Neural progenitor cell (in vitro differentiated cells): Measurements from ENCODE around the gene FBXW8.

Experiments
- EZH2 ChIP-seq: fragments of 200-600 bp; sonication (generic); IDR thresholded peaks from 2 replicates; pipeline ENCODE4 v1.6.1; 2017; ENCODE audit warnings: antibody characterized with exemption, mild to moderate bottlenecking, moderate library complexity
- EZH2phosphoT487 ChIP-seq: fragments of 200-600 bp; sonication (generic); IDR thresholded peaks from 2 replicates; pipeline ENCODE4 v1.6.1; 2017; ENCODE audit warnings: antibody characterized with exemption
- TF ChIP-seq, protein P1 (sequence below): fragments of 200-600 bp; sonication (generic); IDR thresholded peaks from 2 replicates; pipeline ENCODE4 v1.5.1; 2017; ENCODE audit warnings: antibody characterized with exemption, mild to moderate bottlenecking

DNA sequence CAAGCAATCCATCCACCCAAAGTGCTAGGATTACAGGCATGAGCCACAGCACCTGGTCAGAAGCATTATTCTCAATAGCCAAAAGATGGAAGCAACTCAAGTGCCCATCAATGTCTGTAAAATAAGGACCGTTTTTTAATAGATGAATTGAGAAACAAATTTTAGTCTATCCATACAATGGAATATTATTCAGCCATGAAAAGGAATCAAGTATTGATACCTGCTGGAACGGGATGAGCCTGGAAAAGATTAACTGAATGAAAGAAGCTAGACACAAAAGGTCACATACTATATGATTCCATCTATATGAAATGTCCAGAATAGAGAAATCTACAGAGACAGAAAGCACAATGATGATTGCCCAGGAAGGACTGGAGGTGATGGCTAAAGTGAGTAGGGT lies 9.1 kb upstream of the FBXW8 start:
- TF ChIP-seq, protein P1, sequence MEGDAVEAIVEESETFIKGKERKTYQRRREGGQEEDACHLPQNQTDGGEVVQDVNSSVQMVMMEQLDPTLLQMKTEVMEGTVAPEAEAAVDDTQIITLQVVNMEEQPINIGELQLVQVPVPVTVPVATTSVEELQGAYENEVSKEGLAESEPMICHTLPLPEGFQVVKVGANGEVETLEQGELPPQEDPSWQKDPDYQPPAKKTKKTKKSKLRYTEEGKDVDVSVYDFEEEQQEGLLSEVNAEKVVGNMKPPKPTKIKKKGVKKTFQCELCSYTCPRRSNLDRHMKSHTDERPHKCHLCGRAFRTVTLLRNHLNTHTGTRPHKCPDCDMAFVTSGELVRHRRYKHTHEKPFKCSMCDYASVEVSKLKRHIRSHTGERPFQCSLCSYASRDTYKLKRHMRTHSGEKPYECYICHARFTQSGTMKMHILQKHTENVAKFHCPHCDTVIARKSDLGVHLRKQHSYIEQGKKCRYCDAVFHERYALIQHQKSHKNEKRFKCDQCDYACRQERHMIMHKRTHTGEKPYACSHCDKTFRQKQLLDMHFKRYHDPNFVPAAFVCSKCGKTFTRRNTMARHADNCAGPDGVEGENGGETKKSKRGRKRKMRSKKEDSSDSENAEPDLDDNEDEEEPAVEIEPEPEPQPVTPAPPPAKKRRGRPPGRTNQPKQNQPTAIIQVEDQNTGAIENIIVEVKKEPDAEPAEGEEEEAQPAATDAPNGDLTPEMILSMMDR = no peak
- TF ChIP-seq EZH2 (no peak), EZH2phosphoT487 (no peak)
